ENCODE measurements around the gene FDXR. TPM values are rescaled to one million over a fixed set of nuclear protein-coding genes. Genes with fewer than 3 reads are reported as not detected.

FDXR gene
- total RNA-seq, 5 donors from 2014 or later (not counting 1 experiment from before 2014, with no cell fraction given), result 4.2 to 20.7 (median 15.3) TPM

GRCh38 chr17:74836691-74837467 is 35.9 kb downstream of the FDXR start:
- Mint-ChIP-seq H3K4me1 (peaks cover 10 to 19% (median 13%) of the 10 kb centered on the region in 3 donors), H3K27me3 (peaks cover 4 to 8% of the 10 kb centered on the region in 2 donors), H3K9me3 (no peaks in the 10 kb centered on the region), H3K36me3 (peaks cover 31% of the 10 kb centered on the region), H3K27ac (no peak overlapping the region), H3K4me3 (no peak overlapping the region)
- no peak for ATAC-seq (replicated peaks in 1 of 4)
- Histone ChIP-seq H3K36me3 (ENCODE audit: control insufficient read depth in 2 of 2, extremely low read depth in 1 of 2, insufficient read depth in 1 of 2, low read length in 1 of 2) (peaks cover 15 to 28% of the 10 kb centered on the region in 2 donors), H3K27ac (ENCODE audit: low read length) (no peak overlapping the region), H3K27me3 (replicated peaks in 1 of 2; ENCODE audit: control insufficient read depth in 2 of 2, extremely low read depth in 1 of 2, insufficient read depth in 2 of 2, low read length in 1 of 2) (peaks cover 0 to 9% of the 10 kb centered on the region in 2 experiments), H3K4me1 (ENCODE audit: control insufficient read depth in 1 of 2, extremely low read depth in 1 of 2, insufficient read depth in 2 of 2, low read length in 2 of 2) (peaks cover 0 to 9% of the 10 kb centered on the region in 2 experiments), H3K9me3 (no peaks in the 10 kb centered on the region), H3K4me3 (ENCODE audit: control insufficient read depth in 1 of 2, extremely low read depth in 1 of 2, low read length in 1 of 2) (no peak overlapping the region)
- DNase-seq, result no peak
- ChIA-PET CTCF (no interaction called here), POLR2A (no interaction called here)
- 88% methylated on average over 19 of the region's 19 CpGs for WGBS (ENCODE audit: insufficient coverage)

GRCh38 chr17:74836191-74836590 is 36.6 kb downstream of the FDXR start:
- Mint-ChIP-seq H3K4me3 (peak overlapping the region in 1 of 3 donors; percentile 1), H3K27ac (no peak overlapping the region), H3K9me3 (no peaks in the 10 kb centered on the region), H3K36me3 (peaks cover 29% of the 10 kb centered on the region), H3K27me3 (peaks cover 0 to 5% of the 10 kb centered on the region in 2 donors), H3K4me1 (peaks cover 8 to 12% (median 10%) of the 10 kb centered on the region in 3 donors)
- Histone ChIP-seq H3K27ac (ENCODE audit: low read length) (no peak overlapping the region), H3K36me3 (ENCODE audit: control insufficient read depth in 2 of 2, extremely low read depth in 1 of 2, insufficient read depth in 1 of 2, low read length in 1 of 2) (peaks cover 15 to 28% of the 10 kb centered on the region in 2 donors), H3K27me3 (replicated peaks in 1 of 2; ENCODE audit: control insufficient read depth in 2 of 2, extremely low read depth in 1 of 2, insufficient read depth in 2 of 2, low read length in 1 of 2) (peaks cover 0 to 2% of the 10 kb centered on the region in 2 experiments), H3K9me3 (no peaks in the 10 kb centered on the region), H3K4me3 (ENCODE audit: control insufficient read depth in 1 of 2, extremely low read depth in 1 of 2, low read length in 1 of 2) (no peak overlapping the region), H3K4me1 (ENCODE audit: control insufficient read depth in 1 of 2, extremely low read depth in 1 of 2, insufficient read depth in 2 of 2, low read length in 2 of 2) (peaks cover 0 to 8% of the 10 kb centered on the region in 2 experiments)
- no peak for DNase-seq
- POLR2A ChIA-PET, result no interaction called here
- CTCF ChIA-PET, result no interaction called here
- ATAC-seq (replicated peaks in 1 of 4), result no peak
- 94% methylated on average over 25 of the region's 26 CpGs for WGBS (ENCODE audit: insufficient coverage)

- peaks cover 42% of the 10 kb centered on the region for H3K36me3 Mint-ChIP-seq
- H3K4me1 Mint-ChIP-seq, result no peaks in the 10 kb centered on the region
- H3K4me1 ChIP-seq (ENCODE audit: control insufficient read depth in 1 of 2, extremely low read depth in 1 of 2, insufficient read depth in 2 of 2, low read length in 2 of 2), result no peaks in the 10 kb centered on the region
- H3K9me3 Mint-ChIP-seq, result no peaks in the 10 kb centered on the region
- WGBS (ENCODE audit: insufficient coverage), result 67% methylated on average over 13 of the region's 16 CpGs
- no peaks in the 10 kb centered on the region for H3K27me3 Mint-ChIP-seq
- H3K27ac ChIP-seq (ENCODE audit: low read length), result no peak overlapping the region
- POLR2A ChIA-PET, result no interaction called here
- H3K4me3 ChIP-seq (ENCODE audit: control insufficient read depth in 1 of 2, extremely low read depth in 1 of 2, low read length in 1 of 2), result no peak overlapping the region
- CTCF ChIA-PET, result interaction anchor here in 1 of 2 donors (0.6 kb wide), 1 partner anchor 31 kb away, joined by 3 read pairs; no protein-coding TSS in a partner anchor
- ATAC-seq (replicated peaks in 1 of 4) (no peak), DNase-seq (peak in 1 of 35 experiments; percentile 27)
- peaks cover 19 to 41% of the 10 kb centered on the region in 2 donors for H3K36me3 ChIP-seq (ENCODE audit: control insufficient read depth in 2 of 2, extremely low read depth in 1 of 2, insufficient read depth in 1 of 2, low read length in 1 of 2)
- H3K27ac Mint-ChIP-seq, result no peak overlapping the region
- no peaks in the 10 kb centered on the region for H3K27me3 ChIP-seq (replicated peaks in 1 of 2; ENCODE audit: control insufficient read depth in 2 of 2, extremely low read depth in 1 of 2, insufficient read depth in 2 of 2, low read length in 1 of 2)
- no peak overlapping the region for H3K4me3 Mint-ChIP-seq
- no peaks in the 10 kb centered on the region for H3K9me3 ChIP-seq
These were observed 39.1 kb downstream of the FDXR start for GRCh38 chr17:74833501-74834377.

GRCh38 chr17:74832421-74832820 is 40.4 kb downstream of the FDXR start:
- Mint-ChIP-seq H3K27me3 (no peaks in the 10 kb centered on the region), H3K4me3 (no peak overlapping the region), H3K36me3 (peaks cover 44% of the 10 kb centered on the region), H3K9me3 (no peaks in the 10 kb centered on the region), H3K27ac (no peak overlapping the region), H3K4me1 (no peaks in the 10 kb centered on the region)
- no peak for ATAC-seq (replicated peaks in 1 of 4)
- ChIA-PET POLR2A (no interaction called here), CTCF (interaction anchor here in 1 of 2 donors (0.7 kb wide), 1 partner anchor 117 kb away, joined by 8 read pairs; no protein-coding TSS in a partner anchor)
- Histone ChIP-seq H3K4me1 (ENCODE audit: control insufficient read depth in 1 of 2, extremely low read depth in 1 of 2, insufficient read depth in 2 of 2, low read length in 2 of 2) (no peaks in the 10 kb centered on the region), H3K36me3 (ENCODE audit: control insufficient read depth in 2 of 2, extremely low read depth in 1 of 2, insufficient read depth in 1 of 2, low read length in 1 of 2) (peaks cover 19 to 38% of the 10 kb centered on the region in 2 donors), H3K27me3 (replicated peaks in 1 of 2; ENCODE audit: control insufficient read depth in 2 of 2, extremely low read depth in 1 of 2, insufficient read depth in 2 of 2, low read length in 1 of 2) (no peaks in the 10 kb centered on the region), H3K9me3 (no peaks in the 10 kb centered on the region), H3K4me3 (ENCODE audit: control insufficient read depth in 1 of 2, extremely low read depth in 1 of 2, low read length in 1 of 2) (no peak overlapping the region), H3K27ac (ENCODE audit: low read length) (no peak overlapping the region)
- DNase-seq, result no peak
- WGBS (ENCODE audit: insufficient coverage), result 81% methylated on average over 9 of the region's 9 CpGs

GRCh38 chr17:74831444-74832146 is 41.2 kb downstream of the FDXR start:
- Histone ChIP-seq H3K36me3 (ENCODE audit: control insufficient read depth in 2 of 2, extremely low read depth in 1 of 2, insufficient read depth in 1 of 2, low read length in 1 of 2) (peaks cover 13 to 33% of the 10 kb centered on the region in 2 donors), H3K27me3 (replicated peaks in 1 of 2; ENCODE audit: control insufficient read depth in 2 of 2, extremely low read depth in 1 of 2, insufficient read depth in 2 of 2, low read length in 1 of 2) (no peaks in the 10 kb centered on the region), H3K4me1 (ENCODE audit: control insufficient read depth in 1 of 2, extremely low read depth in 1 of 2, insufficient read depth in 2 of 2, low read length in 2 of 2) (no peaks in the 10 kb centered on the region), H3K9me3 (no peaks in the 10 kb centered on the region), H3K27ac (ENCODE audit: low read length) (no peak overlapping the region), H3K4me3 (ENCODE audit: control insufficient read depth in 1 of 2, extremely low read depth in 1 of 2, low read length in 1 of 2) (no peak overlapping the region)
- Mint-ChIP-seq H3K27me3 (no peaks in the 10 kb centered on the region), H3K27ac (no peak overlapping the region), H3K9me3 (no peaks in the 10 kb centered on the region), H3K4me3 (no peak overlapping the region), H3K4me1 (no peaks in the 10 kb centered on the region), H3K36me3 (peaks cover 41% of the 10 kb centered on the region)
- POLR2A ChIA-PET, result no interaction called here
- WGBS (ENCODE audit: insufficient coverage), result 92% methylated on average over 16 of the region's 22 CpGs
- CTCF ChIA-PET, result interaction anchor here in 1 of 2 donors (0.6 to 0.7 kb wide), 2 partner anchors 30 to 118 kb away, joined by 3 to 8 read pairs; no protein-coding TSS in a partner anchor
- no peak for DNase-seq
- ATAC-seq (replicated peaks in 1 of 4), result no peak

GRCh38 chr17:74830861-74831260 is 41.9 kb downstream of the FDXR start:
- 93% methylated on average over 18 of the region's 19 CpGs for WGBS (ENCODE audit: insufficient coverage)
- H3K36me3 Mint-ChIP-seq, result peaks cover 35% of the 10 kb centered on the region
- H3K9me3 Mint-ChIP-seq, result no peaks in the 10 kb centered on the region
- no peak overlapping the region for H3K27ac Mint-ChIP-seq
- no peak overlapping the region for H3K4me3 Mint-ChIP-seq
- ChIA-PET CTCF (interaction anchor here in 1 of 2 donors (0.6 kb wide), 1 partner anchor 31 kb away, joined by 3 read pairs; no protein-coding TSS in a partner anchor), POLR2A (no interaction called here)
- H3K9me3 ChIP-seq, result no peaks in the 10 kb centered on the region
- no peak overlapping the region for H3K4me3 ChIP-seq (ENCODE audit: control insufficient read depth in 1 of 2, extremely low read depth in 1 of 2, low read length in 1 of 2)
- H3K4me1 Mint-ChIP-seq, result no peaks in the 10 kb centered on the region
- no peak overlapping the region for H3K27ac ChIP-seq (ENCODE audit: low read length)
- no peaks in the 10 kb centered on the region for H3K27me3 ChIP-seq (replicated peaks in 1 of 2; ENCODE audit: control insufficient read depth in 2 of 2, extremely low read depth in 1 of 2, insufficient read depth in 2 of 2, low read length in 1 of 2)
- DNase-seq (no peak), ATAC-seq (replicated peaks in 1 of 4) (no peak)
- peaks cover 13 to 32% of the 10 kb centered on the region in 2 donors for H3K36me3 ChIP-seq (ENCODE audit: control insufficient read depth in 2 of 2, extremely low read depth in 1 of 2, insufficient read depth in 1 of 2, low read length in 1 of 2)
- H3K4me1 ChIP-seq (ENCODE audit: control insufficient read depth in 1 of 2, extremely low read depth in 1 of 2, insufficient read depth in 2 of 2, low read length in 2 of 2), result no peaks in the 10 kb centered on the region
- H3K27me3 Mint-ChIP-seq, result no peaks in the 10 kb centered on the region

Data from T-cell (primary cell).